Naive thymus-derived CD4-positive, alpha-beta T cell (primary cell): ENCODE data around the gene HUS1B. TPM values are rescaled to one million over a fixed set of nuclear protein-coding genes. Genes with fewer than 3 reads are reported as not detected.
"Not testable (repeated sequence)": the region's sequence is repeated elsewhere in the genome, so short reads cannot be mapped to it uniquely, and the experiment has no call there.

Experiments
- ATAC-seq: fragments of 150-1000 bp; cut with Tn5 transposase; 2 replicates; pipeline ENCODE4 v1.10.0; 2021; ENCODE audit warnings: mild to moderate bottlenecking, moderate library complexity
- CTCF ChIA-PET: fragments of 350-600 bp; sonication (Branson Sonifier 250); formaldehyde crosslinking; loops from one replicate; lab custom pipeline; 2021; ENCODE audit warnings: antibody characterized with exemption; lab: Charles Lee
- POLR2A ChIA-PET: fragments of 350-600 bp; sonication (Branson Sonifier 250); formaldehyde crosslinking; loops from one replicate; lab custom pipeline; 2021; ENCODE audit warnings: antibody characterized with exemption, inconsistent platforms; lab: Charles Lee
- DNase-seq, 9 donors: peaks; one replicate each; pipeline versions ENCODE4 v3.0.0 to v3.0.0-alpha.2; 2020 to 2022; ENCODE audit warnings: mixed read lengths in 1 of 9
- H3K27ac ChIP-seq: one replicate; pipeline ENCODE4 v1.7.0; 2013; ENCODE audit warnings: mild to moderate bottlenecking, low read depth, low read length, moderate library complexity
- H3K27me3 ChIP-seq, 2 donors: one replicate each; pipeline ENCODE4 v1.7.0; 2013; ENCODE audit warnings: low read length in 2 of 2, mild to moderate bottlenecking in 2 of 2, moderate library complexity in 2 of 2; ENCODE audit not compliant: control insufficient read depth in 2 of 2, insufficient read depth in 2 of 2
- H3K36me3 ChIP-seq, 3 experiments: 1 replicate in 2 of 3; 2 replicates in 1 of 3; pipeline ENCODE4 v1.7.0; 2013; ENCODE audit warnings: low read length in 3 of 3, mild to moderate bottlenecking in 3 of 3, moderate library complexity in 1 of 3; ENCODE audit not compliant: insufficient read depth in 3 of 3, control insufficient read depth in 2 of 3
- H3K4me1 ChIP-seq, 2 donors: one replicate each; pipeline ENCODE4 v1.7.0; 2013; ENCODE audit warnings: low read length in 2 of 2, mild to moderate bottlenecking in 2 of 2, moderate library complexity in 1 of 2; ENCODE audit not compliant: control insufficient read depth in 2 of 2, insufficient read depth in 2 of 2
- H3K4me3 ChIP-seq: 2 replicates; pipeline ENCODE4 v1.7.0; 2013; ENCODE audit warnings: mild to moderate bottlenecking, low read length
- H3K9me3 ChIP-seq, 3 experiments: 1 replicate in 2 of 3; 2 replicates in 1 of 3; pipeline ENCODE4 v1.7.0; 2013; ENCODE audit warnings: low read length in 3 of 3; ENCODE audit not compliant: control insufficient read depth in 2 of 3
- H3K27ac Mint-ChIP-seq, 9 donors: one replicate each; pipeline ENCODE4 v1.8.0; 2020 to 2022; ENCODE audit warnings: mixed read lengths in 9 of 9, mild to moderate bottlenecking in 8 of 9, moderate library complexity in 5 of 9, inconsistent platforms in 2 of 9
- H3K27me3 Mint-ChIP-seq, 5 donors: one replicate each; pipeline ENCODE4 v1.8.0; 2021 to 2022; ENCODE audit warnings: mixed read lengths in 5 of 5, mild to moderate bottlenecking in 1 of 5
- H3K36me3 Mint-ChIP-seq, 5 donors: one replicate each; pipeline ENCODE4 v1.8.0; 2020 to 2022; ENCODE audit warnings: mixed read lengths in 5 of 5, mild to moderate bottlenecking in 3 of 5, inconsistent platforms in 1 of 5
- H3K4me1 Mint-ChIP-seq, 7 donors: one replicate each; pipeline ENCODE4 v1.8.0; 2020 to 2022; ENCODE audit warnings: mixed read lengths in 7 of 7, mild to moderate bottlenecking in 3 of 7, inconsistent platforms in 1 of 7
- H3K4me3 Mint-ChIP-seq, 10 donors: one replicate each; pipeline ENCODE4 v1.8.0; 2020 to 2022; ENCODE audit warnings: mild to moderate bottlenecking in 10 of 10, mixed read lengths in 10 of 10, moderate library complexity in 6 of 10, inconsistent platforms in 2 of 10
- H3K9me3 Mint-ChIP-seq, 11 donors: one replicate each; pipeline ENCODE4 v1.8.0; 2020 to 2022; ENCODE audit warnings: mixed read lengths in 11 of 11, mild to moderate bottlenecking in 4 of 11, inconsistent platforms in 1 of 11, moderate library complexity in 1 of 11
- intact Hi-C, 2 donors: fragments of 100-400 bp; cut with micrococcal nuclease; formaldehyde crosslinking; loops; one replicate each; pipeline ENCODE4 v1.15.1; 2023
- polyA plus RNA-seq, 2 donors: library from polyadenylated mRNA; unstranded; fragments of 300-500 nt; fragmentation: Illumina TruSeq; gene quantifications; one replicate each; pipeline ENCODE4 v1.2.3, GENCODE V29; 2021
- total RNA-seq, 6 experiments: library from RNA in 5 of 6; stranded (reverse) in 5 of 6; gene quantifications; 1 replicate in 5 of 6; 2 replicates in 1 of 6; pipeline ENCODE4 v1.2.3 and lab custom pipeline; 2021 to 2026

Gene HUS1B
- total and polyA plus RNA-seq, 7 experiments from 2014 or later, result 1.1 to 3.5 (median 2.1) TPM

DNA sequence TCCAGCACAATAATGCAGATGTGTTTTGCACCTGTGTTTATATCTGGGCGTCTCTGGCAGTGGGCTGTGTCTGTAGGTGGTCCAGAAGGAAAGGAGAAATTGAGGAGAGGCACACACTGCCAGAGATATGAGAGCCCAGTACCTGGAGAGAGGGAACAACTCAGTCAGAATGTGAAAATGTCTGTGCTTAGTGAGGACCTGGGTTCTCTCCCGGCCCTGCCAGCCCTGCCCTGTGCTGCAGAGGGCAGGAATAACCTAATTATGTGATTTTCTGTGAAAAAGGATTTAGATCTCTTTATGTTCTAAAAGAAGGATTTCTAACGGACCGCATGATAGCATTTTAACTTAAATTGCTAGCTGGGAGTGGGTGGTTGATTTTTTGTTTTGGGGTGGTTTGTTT, 44.3 kb upstream of the HUS1B start:
- ChIA-PET POLR2A (interaction anchor here (1.2 kb wide), 1 partner anchor 10 kb away, joined by 4 read pairs; no protein-coding TSS in a partner anchor), CTCF (no interaction called here)
- H3K27ac ChIP-seq, result no peak overlapping the region
- ATAC-seq, result no peak
- H3K27me3 Mint-ChIP-seq, result peaks cover 0 to 18% (median 0%) of the 10 kb centered on the region in 5 donors
- no peaks in the 10 kb centered on the region for H3K27me3 ChIP-seq
- no peak overlapping the region for H3K4me3 ChIP-seq
- no peaks in the 10 kb centered on the region for H3K9me3 ChIP-seq
- H3K4me3 Mint-ChIP-seq, result no peak overlapping the region
- intact Hi-C loops, result no loop called here
- DNase-seq, result no peak
- H3K36me3 ChIP-seq, result no peaks in the 10 kb centered on the region
- H3K27ac Mint-ChIP-seq, result no peak overlapping the region
- no peaks in the 10 kb centered on the region for H3K4me1 ChIP-seq
- peaks cover 0 to 11% (median 0%) of the 10 kb centered on the region in 7 donors for H3K4me1 Mint-ChIP-seq
- no peaks in the 10 kb centered on the region for H3K9me3 Mint-ChIP-seq
- peaks cover 0 to 2% (median 0%) of the 10 kb centered on the region in 5 donors for H3K36me3 Mint-ChIP-seq

DNA sequence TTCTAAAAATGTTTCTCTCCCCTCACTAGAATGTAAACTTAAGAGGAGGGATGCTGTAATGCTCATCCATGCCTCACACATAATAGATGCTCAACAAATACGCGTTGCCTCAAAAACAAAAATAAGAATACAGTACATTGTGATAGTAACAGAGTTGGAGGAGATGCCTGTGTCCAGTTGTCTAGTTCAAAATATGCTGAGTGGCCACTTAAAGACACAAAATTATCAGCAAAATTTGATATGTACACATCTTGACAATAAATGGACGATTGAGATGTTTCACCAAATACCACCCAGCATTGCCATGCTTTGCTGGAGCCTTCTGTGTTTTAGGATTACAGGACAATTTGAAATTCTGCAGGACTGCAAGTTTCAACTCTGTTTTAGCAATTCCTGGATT, 43.6 kb upstream of the HUS1B start:
- H3K9me3 Mint-ChIP-seq, result no peaks in the 10 kb centered on the region
- H3K4me1 Mint-ChIP-seq, result peaks cover 0 to 11% (median 0%) of the 10 kb centered on the region in 7 donors
- DNase-seq (no peak), ATAC-seq (no peak)
- POLR2A ChIA-PET, result interaction anchor here (1.2 kb wide), 1 partner anchor 11 kb away, joined by 4 read pairs; no protein-coding TSS in a partner anchor
- no peaks in the 10 kb centered on the region for H3K36me3 ChIP-seq
- H3K27ac Mint-ChIP-seq, result no peak overlapping the region
- peaks cover 0 to 18% (median 0%) of the 10 kb centered on the region in 5 donors for H3K27me3 Mint-ChIP-seq
- H3K4me1 ChIP-seq, result no peaks in the 10 kb centered on the region
- no peak overlapping the region for H3K4me3 Mint-ChIP-seq
- no peak overlapping the region for H3K27ac ChIP-seq
- CTCF ChIA-PET, result no interaction called here
- no peaks in the 10 kb centered on the region for H3K27me3 ChIP-seq
- intact Hi-C loops, result no loop called here
- H3K9me3 ChIP-seq, result no peaks in the 10 kb centered on the region
- H3K4me3 ChIP-seq, result no peak overlapping the region
- H3K36me3 Mint-ChIP-seq, result peaks cover 0 to 2% (median 0%) of the 10 kb centered on the region in 5 donors

DNA sequence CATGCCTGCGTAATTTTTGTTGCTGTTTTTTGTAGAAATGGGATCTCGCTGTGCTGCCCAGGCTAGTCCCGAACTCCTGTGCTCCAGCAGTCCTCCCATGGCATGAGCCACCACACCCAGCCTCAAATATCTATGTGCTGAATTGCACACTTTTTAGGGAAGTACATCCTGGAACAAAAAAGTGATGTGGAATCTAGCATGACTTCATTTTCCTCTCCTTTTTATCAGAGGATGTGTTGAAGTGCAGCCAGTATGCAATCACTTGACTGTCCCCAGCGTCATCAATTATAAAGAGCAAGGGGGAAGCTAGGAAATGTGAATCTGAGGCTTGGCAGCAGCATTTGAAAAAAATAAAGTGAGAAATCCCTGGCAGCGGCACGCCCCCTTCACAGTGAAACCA, 42.4 kb upstream of the HUS1B start:
- H3K4me1 Mint-ChIP-seq, result peaks cover 0 to 5% (median 0%) of the 10 kb centered on the region in 7 donors
- H3K27me3 Mint-ChIP-seq, result peaks cover 0 to 18% (median 0%) of the 10 kb centered on the region in 5 donors
- H3K4me1 ChIP-seq, result no peaks in the 10 kb centered on the region
- no peaks in the 10 kb centered on the region for H3K27me3 ChIP-seq
- DNase-seq (no peak), ATAC-seq (no peak)
- no peak overlapping the region for H3K27ac ChIP-seq
- intact Hi-C loops, result loop anchor here in 1 of 2 donors (10.0 kb wide), 2 partner anchors 105 to 405 kb away; partner anchors contain the start of gene DUSP22
- H3K9me3 Mint-ChIP-seq, result no peaks in the 10 kb centered on the region
- H3K36me3 ChIP-seq, result no peaks in the 10 kb centered on the region
- no peak overlapping the region for H3K27ac Mint-ChIP-seq
- no peak overlapping the region for H3K4me3 Mint-ChIP-seq
- ChIA-PET CTCF (no interaction called here), POLR2A (no interaction called here)
- H3K4me3 ChIP-seq, result no peak overlapping the region
- H3K36me3 Mint-ChIP-seq, result peaks cover 0 to 2% (median 0%) of the 10 kb centered on the region in 5 donors
- H3K9me3 ChIP-seq, result no peaks in the 10 kb centered on the region

DNA sequence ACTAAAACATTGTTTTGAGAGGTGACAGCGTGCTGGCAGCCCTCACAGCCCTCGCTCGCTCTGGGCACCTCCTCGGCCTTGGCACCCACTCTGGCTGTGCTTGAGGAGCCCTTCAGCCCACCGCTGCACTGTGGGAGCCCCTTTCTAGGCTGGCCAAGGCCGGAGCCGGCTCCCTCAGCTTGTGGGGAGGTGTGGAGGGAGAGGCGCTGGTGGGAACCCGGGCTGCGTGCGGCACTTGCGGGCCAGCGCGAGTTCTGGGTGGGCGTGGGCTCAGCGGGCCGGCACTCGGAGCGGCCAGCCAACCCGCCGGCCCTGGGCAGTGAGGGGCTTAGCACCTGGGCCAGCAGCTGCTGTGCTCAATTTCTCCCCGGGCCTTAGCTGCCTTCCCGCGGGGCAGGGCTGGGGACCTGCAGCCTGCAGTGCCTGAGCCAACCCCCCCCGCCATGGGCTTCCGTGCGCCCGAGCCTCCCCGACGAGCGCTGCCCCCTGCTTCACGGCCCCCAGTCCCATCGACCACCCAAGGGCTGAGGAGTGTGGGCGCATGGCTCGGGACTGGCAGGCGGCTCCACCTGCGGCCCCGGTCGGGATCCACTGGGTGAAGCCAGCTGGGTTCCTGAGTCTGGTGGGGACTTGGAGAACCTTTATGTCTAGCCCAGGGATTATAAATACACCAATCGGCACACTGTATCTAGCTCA, 37.7 kb upstream of the HUS1B start:
- Mint-ChIP-seq H3K4me1 (peaks cover 23 to 41% (median 26%) of the 10 kb centered on the region in 7 donors), H3K4me3 (peak overlapping the region in 5 of 10 donors; percentile 18 to 76 (median 67))
- H3K27ac ChIP-seq, CTCF ChIA-PET, H3K27ac Mint-ChIP-seq, H3K36me3 ChIP-seq, H3K9me3 ChIP-seq, ATAC-seq, H3K9me3 Mint-ChIP-seq, H3K27me3 Mint-ChIP-seq, H3K36me3 Mint-ChIP-seq, H3K27me3 ChIP-seq, DNase-seq, H3K4me3 ChIP-seq: not testable (repeated sequence)
- H3K4me1 ChIP-seq, result peaks cover 14 to 20% of the 10 kb centered on the region in 2 donors
- intact Hi-C loops, result loop anchor here (5.0 to 10.0 kb wide), 6 partner anchors 52 to 1553 kb away; partner anchors contain the start of genes DUSP22 (in 1 of the 2), GMDS (in 1 of the 2) and IRF4 (in 1 of the 2)
- POLR2A ChIA-PET, result interaction anchor here (4.5 kb wide), 1 partner anchor 15 kb away, joined by 27 read pairs; no protein-coding TSS in a partner anchor

DNA sequence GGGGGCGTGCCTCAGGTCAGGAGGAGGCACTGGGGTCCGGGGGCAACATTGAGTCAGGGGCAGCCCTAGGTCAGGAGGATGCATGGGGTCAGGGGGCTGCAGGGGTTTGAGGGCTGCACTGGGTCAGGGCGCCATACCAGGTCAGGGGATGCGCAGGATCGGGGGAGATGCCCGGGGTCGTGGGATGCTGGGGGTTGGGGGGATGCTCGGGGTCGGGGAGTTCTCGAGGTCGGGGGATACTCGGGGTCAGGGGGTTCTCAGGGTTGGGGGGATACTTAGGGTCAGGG, 36.8 kb upstream of the HUS1B start:
- H3K27ac Mint-ChIP-seq, result peak overlapping the region in 6 of 9 donors; percentile 2 to 88 (median 66)
- H3K9me3 Mint-ChIP-seq, result peaks cover 0 to 1% (median 0%) of the 10 kb centered on the region in 11 donors
- H3K27ac ChIP-seq, result no peak overlapping the region
- peak overlapping the region; percentile 91 to 96 (median 95) for H3K4me3 Mint-ChIP-seq
- DNase-seq, result no peak
- POLR2A ChIA-PET, result interaction anchor here (0.9 to 4.5 kb wide), 2 partner anchors 10 to 16 kb away, joined by 3 to 27 read pairs; no protein-coding TSS in a partner anchor
- peaks cover 0 to 14% (median 6%) of the 10 kb centered on the region in 5 donors for H3K36me3 Mint-ChIP-seq
- no peaks in the 10 kb centered on the region for H3K27me3 Mint-ChIP-seq
- no peaks in the 10 kb centered on the region for H3K9me3 ChIP-seq
- H3K27me3 ChIP-seq, result no peaks in the 10 kb centered on the region
- peaks cover 0 to 3% (median 0%) of the 10 kb centered on the region in 3 experiments for H3K36me3 ChIP-seq
- intact Hi-C loops, result loop anchor here (1.0 to 10.0 kb wide), 11 partner anchors 18 to 1554 kb away; partner anchors contain the start of genes IRF4 (in 2 of the 2), DUSP22 (in 1 of the 2) and GMDS (in 1 of the 2)
- CTCF ChIA-PET, result no interaction called here
- peak overlapping the region; percentile 87 for H3K4me3 ChIP-seq
- H3K4me1 Mint-ChIP-seq, result peaks cover 23 to 45% (median 29%) of the 10 kb centered on the region in 7 donors
- peaks cover 14 to 20% of the 10 kb centered on the region in 2 donors for H3K4me1 ChIP-seq
- no peak for ATAC-seq

DNA sequence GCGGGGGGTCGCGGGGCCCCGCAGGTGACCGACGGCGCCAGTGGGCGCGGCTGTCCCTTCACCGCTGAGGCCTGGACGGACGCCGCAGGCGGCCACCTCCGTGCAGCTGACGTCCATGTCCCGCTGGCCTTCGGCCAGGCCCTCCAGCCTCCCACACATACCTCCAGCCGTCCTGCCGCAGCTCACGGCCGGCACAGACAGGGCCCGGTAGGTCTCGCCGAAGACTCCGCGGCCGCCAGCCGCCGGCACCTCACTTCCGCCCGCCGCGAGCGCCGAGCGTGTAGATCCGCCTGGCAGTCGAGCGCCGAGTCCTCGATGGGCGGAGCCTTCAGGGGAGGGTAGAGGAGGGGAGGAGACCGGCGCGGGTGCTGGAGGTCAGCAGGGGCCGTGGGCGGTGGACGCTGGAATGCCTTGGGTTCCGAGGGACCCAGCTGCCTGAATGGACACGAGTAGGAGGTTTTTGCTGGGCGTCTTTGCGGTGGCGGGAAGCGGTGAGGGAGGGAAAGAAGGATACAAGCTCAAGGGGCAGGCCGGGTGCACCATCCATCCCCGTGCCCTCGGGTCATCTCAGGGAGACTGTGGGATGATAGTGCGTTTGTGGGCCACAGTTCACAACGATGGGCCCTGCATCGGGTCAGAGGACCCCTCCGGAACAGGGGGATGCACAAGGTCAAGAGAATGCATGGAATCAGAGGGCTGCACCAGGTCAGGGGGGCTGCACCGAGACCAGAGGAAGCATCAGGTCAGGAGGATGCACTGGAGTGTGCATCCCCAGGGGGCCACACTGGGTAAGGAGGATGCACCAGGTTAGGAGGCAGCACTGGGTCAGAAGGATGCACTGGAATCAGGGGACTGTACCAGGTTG, 36.2 kb upstream of the HUS1B start, which contains the start of gene EXOC2:
Gene EXOC2 (minus strand): TSS at position 282 of the 865 bp plus-strand sequence. CDS start 55,321 bp downstream, outside the sequence.
- no peaks in the 10 kb centered on the region for H3K27me3 ChIP-seq
- peaks cover 0 to 8% (median 0%) of the 10 kb centered on the region in 3 experiments for H3K36me3 ChIP-seq
- H3K27me3 Mint-ChIP-seq, result no peaks in the 10 kb centered on the region
- peaks cover 0 to 14% (median 6%) of the 10 kb centered on the region in 5 donors for H3K36me3 Mint-ChIP-seq
- intact Hi-C loops, result loop anchor here (1.0 to 10.0 kb wide), 12 partner anchors 9 to 1554 kb away; partner anchors contain the start of genes IRF4 (in 2 of the 2), DUSP22 (in 1 of the 2) and GMDS (in 1 of the 2)
- peak within 1 kb of the TSS; percentile 83 for H3K27ac ChIP-seq
- peak within 1 kb of the TSS; percentile 87 for H3K4me3 ChIP-seq
- peak within 1 kb of the TSS; percentile 84 to 92 (median 91) for H3K27ac Mint-ChIP-seq
- H3K4me3 Mint-ChIP-seq, result peak within 1 kb of the TSS; percentile 92 to 96 (median 95)
- peak; percentile 70 to 88 (median 81) for DNase-seq
- no peaks in the 10 kb centered on the region for H3K9me3 ChIP-seq
- H3K4me1 Mint-ChIP-seq, result peaks cover 23 to 45% (median 29%) of the 10 kb centered on the region in 7 donors
- H3K9me3 Mint-ChIP-seq, result peaks cover 0 to 1% (median 0%) of the 10 kb centered on the region in 11 donors
- H3K4me1 ChIP-seq, result peaks cover 14 to 20% of the 10 kb centered on the region in 2 donors
- ATAC-seq, result peak; percentile 93
- POLR2A ChIA-PET, result interaction anchor here (0.9 to 4.5 kb wide), 5 partner anchors 10 to 32 kb away, joined by 3 to 27 read pairs (median 5); no protein-coding TSS in a partner anchor
- CTCF ChIA-PET, result no interaction called here
